IMR-90 (cell line): ENCODE measurements around the gene STON2. TPM values are rescaled to one million over a fixed set of nuclear protein-coding genes. Genes with fewer than 3 reads are reported as not detected.

Experiments used
- ATAC-seq: fragments of 200-7000 bp; cut with Tn5 transposase; 2 replicates; pipeline ENCODE4 v1.9.1; 2020; ENCODE audit warnings: low read depth, mild to moderate bottlenecking, moderate library complexity
- BruUV-seq: library from RNA; stranded (reverse); fragments of 400-500 nt; replicated peaks from 2 replicates; lab custom pipeline; 2021; lab: Mats Ljungman, UMichigan
- CTCF ChIA-PET: fragments of 300-600 bp; formaldehyde crosslinking; extraction: SDS; loops from one replicate; lab custom pipeline; 2021; ENCODE audit warnings: antibody characterized with exemption; lab: Yijun Ruan, JAX
- POLR2A ChIA-PET: fragments of 300-600 bp; sonication (Branson Sonifier 250); formaldehyde crosslinking; loops from one replicate; lab custom pipeline; 2022; ENCODE audit warnings: antibody characterized with exemption; ENCODE audit not compliant: unreplicated experiment; lab: Charles Lee
- DNase-seq: peaks from one replicate; pipeline ENCODE4 v3.0.0; 2013
- H2AFZ ChIP-seq: replicated peaks from 2 replicates; pipeline ENCODE3; 2013; ENCODE audit warnings: low read length, mild to moderate bottlenecking; ENCODE audit not compliant: poor library complexity
- H2AK5ac ChIP-seq: 2 replicates; pipeline ENCODE4 v1.6.1; 2013; ENCODE audit warnings: low read depth, low read length, inconsistent platforms
- H2AK9ac ChIP-seq: replicated peaks from 2 replicates; pipeline ENCODE3; 2013; ENCODE audit warnings: mild to moderate bottlenecking, low read depth, low read length, moderate library complexity; ENCODE audit not compliant: poor library complexity
- H2BK120ac ChIP-seq: 2 replicates; pipeline ENCODE4 v1.6.1; 2013; ENCODE audit warnings: low read depth, low read length, inconsistent platforms
- H2BK15ac ChIP-seq: 3 replicates; pipeline ENCODE4 v1.6.1; 2013; ENCODE audit warnings: low read depth, low read length, inconsistent platforms
- H2BK20ac ChIP-seq: 2 replicates; pipeline ENCODE4 v1.6.1; 2013; ENCODE audit warnings: low read depth, mild to moderate bottlenecking, inconsistent platforms, low read length, moderate library complexity
- H2BK5ac ChIP-seq: 2 replicates; pipeline ENCODE4 v1.6.1; 2013; ENCODE audit warnings: mild to moderate bottlenecking, low read depth, low read length, inconsistent platforms; ENCODE audit not compliant: poor library complexity, severe bottlenecking
- H3K14ac ChIP-seq: replicated peaks from 2 replicates; pipeline ENCODE4 v1.6.1; 2013; ENCODE audit warnings: low read depth, low read length, inconsistent platforms
- H3K18ac ChIP-seq: 2 replicates; pipeline ENCODE4 v1.6.1; 2013; ENCODE audit warnings: low read depth, low read length, control low read depth
- H3K23ac ChIP-seq: 2 replicates; pipeline ENCODE4 v1.6.1; 2013; ENCODE audit warnings: low read depth, low read length, inconsistent platforms
- H3K27ac ChIP-seq: 2 replicates; pipeline ENCODE4 v1.5.1; 2013; ENCODE audit warnings: mild to moderate bottlenecking, control low read depth, low read length; ENCODE audit not compliant: insufficient read depth
- H3K27me3 ChIP-seq: 2 replicates; pipeline ENCODE4 v1.6.1; 2013; ENCODE audit warnings: low read length; ENCODE audit not compliant: control insufficient read depth, insufficient read depth
- H3K36me3 ChIP-seq: 2 replicates; pipeline ENCODE4 v1.6.1; 2013; ENCODE audit warnings: low read length, mixed read lengths; ENCODE audit not compliant: control insufficient read depth, insufficient read depth
- H3K4ac ChIP-seq: 2 replicates; pipeline ENCODE4 v1.6.1; 2013; ENCODE audit warnings: low read depth, low read length, inconsistent platforms
- H3K4me1 ChIP-seq: 2 replicates; pipeline ENCODE4 v1.6.1; 2013; ENCODE audit warnings: low read length, mixed read lengths; ENCODE audit not compliant: control insufficient read depth, insufficient read depth
- H3K4me2 ChIP-seq: 2 replicates; pipeline ENCODE4 v1.6.1; 2013; ENCODE audit warnings: low read depth, mild to moderate bottlenecking, control low read depth, low read length, moderate library complexity
- H3K4me3 ChIP-seq: 2 replicates; pipeline ENCODE4 v1.5.1; 2013; ENCODE audit warnings: low read depth, mild to moderate bottlenecking, control low read depth, low read length, moderate library complexity; ENCODE audit not compliant: insufficient read depth
- H3K56ac ChIP-seq: 2 replicates; pipeline ENCODE4 v1.6.1; 2013; ENCODE audit warnings: low read length, inconsistent platforms; ENCODE audit not compliant: insufficient read depth; ENCODE audit errors: extremely low read depth
- H3K79me1 ChIP-seq, 2 experiments: 2 replicates each; pipeline ENCODE4 v1.6.1; 2013; ENCODE audit warnings: low read length in 2 of 2, inconsistent platforms in 1 of 2, low read depth in 1 of 2
- H3K9ac ChIP-seq: 2 replicates; pipeline ENCODE4 v1.6.1; 2013; ENCODE audit warnings: low read depth, low read length, control low read depth
- H3K9me1 ChIP-seq: 2 replicates; pipeline ENCODE4 v1.6.1; 2013; ENCODE audit warnings: low read length, inconsistent platforms; ENCODE audit not compliant: insufficient read depth
- H3K9me3 ChIP-seq: 2 replicates; pipeline ENCODE4 v1.6.1; 2013; ENCODE audit warnings: low read length; ENCODE audit not compliant: control insufficient read depth, insufficient read depth
- H4K20me1 ChIP-seq: 2 replicates; pipeline ENCODE4 v1.6.1; 2013; ENCODE audit warnings: low read length, inconsistent platforms; ENCODE audit not compliant: insufficient read depth
- H4K5ac ChIP-seq: 2 replicates; pipeline ENCODE4 v1.6.1; 2013; ENCODE audit warnings: mild to moderate bottlenecking, low read depth, low read length, control low read depth
- H4K8ac ChIP-seq, 2 experiments: 2 replicates each; pipeline ENCODE4 v1.6.1; 2013; ENCODE audit warnings: low read depth in 2 of 2, low read length in 2 of 2, control low read depth in 1 of 2, inconsistent platforms in 1 of 2
- H4K91ac ChIP-seq: 2 replicates; pipeline ENCODE4 v1.6.1; 2013; ENCODE audit warnings: low read depth, low read length, inconsistent platforms; ENCODE audit not compliant: insufficient read depth
- CHD1 ChIP-seq: IDR thresholded peaks from 2 replicates; pipeline ENCODE4 v1.6.1; 2012; ENCODE audit warnings: low read depth, low read length, improper control_type of control experiment
- MAFK ChIP-seq: IDR thresholded peaks from 2 replicates; pipeline ENCODE4 v1.6.1; 2012; ENCODE audit warnings: low read depth, low read length, improper control_type of control experiment
- MAZ ChIP-seq: IDR thresholded peaks from 2 replicates; pipeline ENCODE4 v1.6.1; 2012; ENCODE audit warnings: low read depth, mild to moderate bottlenecking, low read length, improper control_type of control experiment, moderate library complexity, borderline replicate concordance
- MXI1 ChIP-seq: IDR thresholded peaks from 2 replicates; pipeline ENCODE4 v1.6.1; 2012; ENCODE audit warnings: low read depth, mild to moderate bottlenecking, low read length, moderate library complexity, borderline replicate concordance
- NFE2L2 ChIP-seq: fragments of 150-350 bp; IDR thresholded peaks from 2 replicates; pipeline ENCODE4 v1.6.1; 2016; ENCODE audit warnings: low read depth, mild to moderate bottlenecking, low read length
- POLR2A ChIP-seq: IDR thresholded peaks from 2 replicates; pipeline ENCODE4 v1.6.1; 2012; ENCODE audit warnings: mild to moderate bottlenecking, low read depth, low read length
- RAD21 ChIP-seq: IDR thresholded peaks from 2 replicates; pipeline ENCODE4 v1.6.1; 2012; ENCODE audit warnings: low read length, improper control_type of control experiment
- USF2 ChIP-seq: fragments of 150-350 bp; IDR thresholded peaks from 2 replicates; pipeline ENCODE4 v1.6.1; 2017; ENCODE audit warnings: mild to moderate bottlenecking, antibody characterized with exemption, low read length, low read depth
- WGBS, 2 experiments: methylation state at CpG; one replicate each; pipeline versions ENCODE4 v1.1.5 to v1.1.7; 2013; ENCODE audit warnings: missing lambda C conversion rate in 2 of 2; ENCODE audit not compliant: insufficient read length in 1 of 2; ENCODE audit errors: extremely low coverage in 2 of 2; 5-methylcytosine and 5-hydroxymethylcytosine counted together
- dilution Hi-C: fragments of 300-500 bp; cut with HindIII; formaldehyde crosslinking; loops from one replicate; pipeline ENCODE4 v1.14.3; 2018; ENCODE audit warnings: low sequenced_read_pairs; ENCODE audit not compliant: unreplicated experiment
- in situ Hi-C: fragments of 300-500 bp; cut with MboI; formaldehyde crosslinking; loops from 3 replicates; pipeline ENCODE4 v1.14.3; 2019; ENCODE audit warnings: low sequenced_read_pairs, inconsistent platforms, mixed read lengths
- intact Hi-C: fragments of 100-400 bp; cut with micrococcal nuclease; formaldehyde crosslinking; loops from 2 replicates; pipeline ENCODE4 v1.10.0; 2022
- polyA plus RNA-seq, 3 experiments: library from polyadenylated mRNA; depleted of rRNA; stranded (reverse); fragments of >200 nt; gene quantifications; 2 replicates each; pipeline ENCODE4 v1.2.3, GENCODE V29; 2012; ENCODE audit warnings: low replicate concordance in 1 of 3
- total RNA-seq: library from RNA; depleted of rRNA; stranded (reverse); fragments of >200 nt; gene quantifications from 2 replicates; pipeline ENCODE4 v1.2.3, GENCODE V29; 2012

Gene STON2
- total and polyA plus RNA-seq, 2 of the 4 experiments (the other 2 are of a cell fraction) = not detected

DNA sequence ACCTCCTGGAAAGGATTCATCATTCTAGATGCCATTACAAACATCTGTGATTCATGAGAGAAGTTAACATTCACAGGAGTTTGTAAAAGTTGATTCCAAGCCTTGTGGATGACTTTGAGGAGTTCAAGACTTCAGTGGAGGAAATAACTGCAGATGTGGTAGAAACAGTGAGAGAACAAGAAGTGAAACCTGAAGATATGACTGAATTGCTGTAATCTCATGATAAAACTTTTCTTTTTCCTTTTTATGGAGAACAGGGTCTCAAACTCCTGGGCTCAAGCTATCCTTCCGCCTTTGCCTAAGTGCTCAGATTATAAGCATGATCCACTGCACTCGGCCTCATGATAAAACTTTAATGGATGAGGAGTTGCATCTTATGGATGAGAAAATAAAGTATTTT, 114.9 kb downstream of the STON2 start:
- no peaks in the 10 kb centered on the region for H4K20me1 ChIP-seq
- DNase-seq = no peak
- no CpG with 5 or more reads among the region's 2 CpGs for WGBS, 2 experiments

More for the DNA sequence above, 114.9 kb downstream of the STON2 start:
- Histone ChIP-seq H3K79me1 (no peaks in the 10 kb centered on the region), H3K27me3 (no peaks in the 10 kb centered on the region), H4K91ac (no peak overlapping the region), H3K4me3 (no peak overlapping the region), H2BK120ac (no peak overlapping the region), H3K23ac (no peak overlapping the region), H3K4me2 (no peak overlapping the region), H3K56ac (no peak overlapping the region), H3K14ac (no peak overlapping the region), H2BK5ac (no peak overlapping the region), H3K36me3 (no peaks in the 10 kb centered on the region), H2BK15ac (no peak overlapping the region), H2AFZ (no peak overlapping the region), H2AK5ac (no peak overlapping the region), H3K9me1 (no peaks in the 10 kb centered on the region), H2AK9ac (no peak overlapping the region), H3K27ac (no peak overlapping the region), H3K18ac (no peak overlapping the region), H3K9ac (no peak overlapping the region), H3K9me3 (no peaks in the 10 kb centered on the region), H3K4me1 (no peaks in the 10 kb centered on the region), H2BK20ac (no peak overlapping the region), H4K8ac (no peak overlapping the region), H3K4ac (no peak overlapping the region), H4K5ac (no peak overlapping the region)
- TF ChIP-seq MAFK (no peak), MXI1 (no peak), RAD21 (no peak), MAZ (no peak), USF2 (no peak), NFE2L2 (no peak), POLR2A (no peak), CHD1 (no peak)
- in situ Hi-C loops = no loop called here
- BruUV-seq = no TSS peak
- intact Hi-C loops = no loop called here
- ChIA-PET CTCF (no interaction called here), POLR2A (no interaction called here)
- dilution Hi-C loops = no loop called here
- no peak for ATAC-seq
